HG03354 (cell line): ENCODE results near the gene CAMK2B.
A peak's percentile ranks its signal among the peaks of the same experiment; 100 is the strongest.

ENCODE experiments used
- ATAC-seq: cut with Tn5 transposase; IDR thresholded peaks from one replicate; pipeline ENCODE4 v1.9.1; 2021; ENCODE audit warnings: mild to moderate bottlenecking; ENCODE audit not compliant: unreplicated experiment, poor library complexity, severe bottlenecking

CAMK2B gene

DNA sequence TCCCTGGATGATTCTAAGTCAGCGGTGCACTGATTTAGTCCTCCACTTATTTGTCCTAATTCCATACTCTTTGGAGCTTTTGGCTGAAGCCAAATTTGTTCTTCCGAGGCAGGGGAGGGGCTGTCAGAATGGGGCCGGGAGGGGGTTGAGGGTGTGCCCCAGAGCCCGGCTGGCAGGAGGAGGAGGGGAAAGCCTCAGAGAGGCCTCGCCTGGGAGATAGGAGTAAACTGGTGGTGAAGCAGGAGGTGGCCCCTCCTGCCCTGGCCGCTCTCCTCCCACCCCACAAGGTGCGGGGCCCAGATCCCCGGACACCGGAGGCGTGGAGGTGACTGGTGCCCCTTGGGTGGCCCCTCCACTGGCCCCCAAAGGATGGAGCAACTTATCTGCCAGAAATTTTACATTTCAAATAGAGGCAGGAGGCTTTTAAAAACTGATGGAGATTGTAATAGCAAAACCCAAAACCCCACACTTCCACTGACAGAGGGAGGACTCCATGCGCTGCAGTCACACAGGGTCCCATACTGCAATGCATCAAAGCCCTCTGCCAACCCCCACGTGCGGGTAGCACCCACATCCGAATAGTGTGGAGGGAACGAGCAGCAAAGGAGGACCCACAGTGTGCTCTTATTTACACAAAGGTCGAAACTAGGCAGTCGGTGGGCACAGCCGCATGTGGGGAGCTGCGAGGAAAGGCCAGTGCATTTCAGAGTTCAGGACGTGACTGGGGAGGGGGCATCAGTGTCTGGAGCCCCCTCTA lies 61.9 kb downstream of the CAMK2B start:
- ATAC-seq, result no peak

DNA sequence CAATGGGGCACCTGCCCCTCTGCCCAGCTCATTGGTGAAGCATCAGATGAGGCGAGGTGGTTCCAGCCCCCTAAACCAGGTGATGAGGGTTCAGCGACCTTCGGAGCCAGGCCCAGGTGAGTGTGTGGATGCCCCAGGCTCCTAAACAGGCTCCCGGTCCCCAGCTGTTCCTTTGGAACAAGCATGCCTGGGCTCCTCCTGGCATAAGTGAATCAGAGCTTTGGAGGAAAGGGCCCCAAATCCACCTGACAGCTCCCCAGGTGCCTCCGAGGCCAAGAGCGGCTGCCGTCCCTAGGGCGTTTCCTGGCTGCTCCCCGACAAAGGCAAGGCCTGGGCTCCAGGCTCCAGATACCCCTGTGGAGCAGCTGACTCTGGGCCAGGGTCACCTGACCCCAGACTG lies 63.4 kb downstream of the CAMK2B start:
- ATAC-seq, result no peak

DNA sequence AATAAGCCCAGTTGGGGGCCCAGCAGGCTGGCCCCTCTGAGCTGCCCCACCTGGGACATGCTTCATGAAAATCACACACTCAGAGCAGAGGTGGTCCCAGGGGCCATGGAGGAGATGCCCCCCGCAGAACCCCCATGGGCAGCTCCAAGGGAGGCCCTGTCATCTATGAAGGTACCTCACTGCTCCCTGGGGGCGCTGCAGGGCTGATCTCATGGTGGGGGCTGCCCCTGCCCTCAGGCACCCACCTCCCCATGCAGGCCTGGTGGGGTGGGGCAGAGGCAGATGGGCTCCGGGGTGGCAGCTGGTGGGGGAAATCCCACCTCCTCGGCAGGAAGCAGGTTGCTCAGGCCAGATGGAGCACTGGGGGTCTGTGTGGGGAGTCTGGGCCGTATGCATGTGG lies 64.2 kb downstream of the CAMK2B start:
- no peak for ATAC-seq

DNA sequence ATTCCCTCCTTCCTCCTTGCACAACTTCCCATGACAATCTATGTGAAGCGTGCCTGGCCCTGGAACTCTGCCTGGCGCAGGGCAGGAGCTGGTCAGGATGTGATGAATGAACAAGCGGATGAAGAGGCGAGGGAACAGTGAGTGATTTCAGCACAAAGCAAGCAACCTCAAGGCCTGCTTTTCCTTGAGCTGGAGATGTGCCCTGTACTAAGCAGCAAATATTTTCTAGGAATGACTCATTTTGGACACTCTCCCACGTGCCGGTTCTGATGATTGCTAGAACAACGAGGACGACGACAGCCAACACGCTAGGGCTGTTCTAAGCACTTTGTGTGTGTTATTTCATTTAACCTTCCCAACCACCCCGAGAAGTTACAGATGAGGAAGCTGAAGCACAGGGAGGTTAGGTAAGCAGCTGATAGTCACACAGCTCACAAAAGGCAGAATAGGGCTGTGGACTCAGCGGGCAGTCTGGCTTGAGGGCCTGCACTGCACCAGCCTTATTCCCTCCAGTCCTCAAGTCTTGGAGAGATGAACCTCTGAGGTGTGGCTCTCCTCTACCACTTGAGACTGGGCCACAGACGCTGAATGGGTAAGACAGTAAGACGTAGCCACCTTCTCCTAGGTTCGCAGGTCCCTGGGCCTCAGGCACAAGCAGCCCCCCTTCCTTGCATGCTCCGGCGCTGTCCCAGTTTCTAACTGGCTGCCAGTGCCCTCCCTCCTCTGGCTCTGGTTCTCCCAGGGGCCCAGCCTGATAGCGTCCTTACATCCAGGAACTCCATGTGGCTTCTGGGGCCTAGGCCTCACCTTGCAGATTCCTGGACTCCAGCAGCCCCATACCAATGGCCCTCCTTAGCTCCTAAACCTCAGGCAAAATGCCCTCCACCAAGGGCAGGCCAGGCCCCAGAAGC lies 65.6 kb downstream of the CAMK2B start:
- ATAC-seq, result no peak

DNA sequence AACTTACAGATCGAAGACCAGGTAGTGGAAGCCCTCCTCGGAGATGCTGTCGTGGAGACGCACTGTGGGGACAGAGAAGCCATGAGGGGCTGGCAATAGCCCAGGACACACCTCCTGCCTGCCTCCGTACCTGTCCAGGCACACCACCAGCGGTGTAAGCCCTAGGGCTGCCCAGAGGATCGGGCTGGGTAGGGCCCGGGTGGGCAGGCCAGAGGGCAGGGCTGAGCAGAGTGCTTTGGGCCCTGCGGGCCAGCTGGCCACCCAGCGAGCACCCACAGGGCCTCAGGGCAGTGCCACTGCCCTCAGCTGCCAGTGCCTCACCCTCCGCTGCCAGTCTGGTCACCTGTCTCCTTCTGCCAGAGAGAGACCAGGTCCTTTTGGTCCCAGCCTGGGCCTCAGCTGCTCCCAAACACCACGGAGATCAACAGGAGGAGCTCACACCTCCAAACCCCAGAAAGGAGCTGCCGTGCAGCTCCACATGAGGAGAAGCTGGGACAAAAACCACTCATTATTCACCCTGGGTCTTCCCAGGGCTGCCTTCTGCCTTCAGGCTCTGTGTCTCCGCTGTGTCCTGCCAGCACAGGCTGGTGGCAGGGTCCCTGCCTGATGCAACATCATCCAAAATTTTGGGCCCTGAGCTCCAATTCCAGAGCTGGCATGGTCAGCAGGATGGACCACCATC lies 66.4 kb downstream of the CAMK2B start:
- ATAC-seq, result no peak

DNA sequence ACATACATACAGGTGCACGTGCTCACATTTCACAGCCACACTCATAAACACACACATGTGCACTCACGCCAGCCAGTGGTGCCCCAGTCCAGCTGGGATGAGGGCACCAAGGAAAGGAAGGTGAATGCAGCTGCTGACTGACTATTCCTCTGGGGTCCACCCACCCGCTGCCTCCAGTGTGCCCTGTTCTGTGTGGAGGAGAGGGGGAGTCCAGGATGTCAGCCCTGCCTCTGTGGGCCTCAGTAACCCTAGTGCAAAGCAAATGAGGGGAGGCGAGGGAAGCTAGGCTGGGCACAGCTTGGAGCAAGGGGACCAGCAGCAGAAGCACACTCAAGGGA lies 67.0 kb downstream of the CAMK2B start:
- no peak for ATAC-seq

DNA sequence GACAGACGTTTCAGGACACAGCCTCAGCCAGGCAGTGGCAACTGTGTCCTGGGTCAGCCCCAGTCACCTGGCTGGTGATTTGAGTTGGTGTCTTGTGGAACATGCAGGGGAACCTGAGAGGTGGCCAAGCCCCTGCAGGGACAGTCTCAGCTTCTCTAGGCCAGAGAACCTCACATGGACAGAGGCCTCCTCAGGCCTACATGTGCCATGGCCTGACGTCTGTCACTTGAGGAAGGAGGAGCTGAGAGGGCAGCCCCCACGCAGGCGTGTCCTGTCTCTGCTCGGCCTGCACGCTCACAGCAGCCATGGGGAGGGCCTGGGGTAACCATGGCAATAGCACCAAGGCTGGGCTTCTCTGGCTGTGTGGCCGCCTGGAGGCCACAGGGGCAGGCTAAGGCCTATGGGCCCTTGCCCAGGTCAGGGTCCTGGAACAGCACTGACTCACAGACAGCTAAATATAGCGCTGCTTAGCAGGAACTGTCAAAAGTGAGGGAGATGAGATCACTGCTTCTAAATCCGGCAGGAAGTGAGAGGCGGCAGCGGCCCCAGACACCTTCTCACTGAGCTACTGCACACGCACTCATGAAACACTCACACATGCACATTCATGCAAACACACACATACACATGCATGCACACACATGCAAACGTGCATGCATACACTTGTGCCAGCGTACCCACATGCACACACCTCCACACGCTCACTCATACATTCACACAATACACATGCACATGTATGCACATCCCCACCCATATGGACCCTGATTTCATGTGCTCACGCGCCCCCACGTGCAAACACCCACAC lies 67.6 kb downstream of the CAMK2B start:
- peak; percentile 86 for ATAC-seq

DNA sequence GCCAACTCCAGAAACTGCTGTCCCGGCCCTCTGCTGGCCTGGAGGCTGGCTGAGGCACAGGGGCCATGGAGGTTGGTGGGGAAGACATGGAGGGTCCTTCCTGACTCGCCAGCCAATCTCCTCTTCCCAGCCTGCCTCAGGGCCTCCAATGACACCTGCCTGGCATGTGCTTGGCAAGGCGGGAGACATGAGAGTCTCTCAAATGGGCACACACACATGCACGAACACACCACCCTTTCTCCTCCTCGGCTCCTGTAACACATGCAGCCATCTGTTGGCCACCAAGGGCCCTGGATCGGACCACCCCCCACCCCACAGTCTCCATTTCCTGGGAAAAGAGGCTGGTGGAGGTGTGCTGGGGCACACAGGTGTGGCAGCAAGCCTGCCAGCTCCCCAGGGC lies 68.2 kb downstream of the CAMK2B start:
- ATAC-seq, result no peak

DNA sequence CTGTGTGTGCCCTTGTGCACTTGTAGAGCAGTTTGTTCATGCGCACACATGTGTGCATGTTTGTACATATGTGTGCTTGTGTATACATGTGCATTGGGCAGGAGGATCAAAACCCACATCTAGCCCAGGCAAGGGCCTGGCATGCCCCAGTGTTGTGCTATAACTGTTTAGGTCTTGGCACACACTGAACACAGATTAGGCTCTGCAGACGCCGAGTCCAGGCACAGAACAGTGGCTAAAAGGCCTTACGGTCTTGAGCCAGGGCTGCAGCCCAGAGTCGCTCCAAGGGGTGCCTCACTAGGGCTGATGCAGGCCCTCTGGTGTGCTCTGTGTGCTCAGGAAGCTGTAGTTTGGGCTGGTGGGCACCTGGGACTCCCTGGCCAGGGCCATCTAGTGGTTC lies 68.9 kb downstream of the CAMK2B start:
- no peak for ATAC-seq

DNA sequence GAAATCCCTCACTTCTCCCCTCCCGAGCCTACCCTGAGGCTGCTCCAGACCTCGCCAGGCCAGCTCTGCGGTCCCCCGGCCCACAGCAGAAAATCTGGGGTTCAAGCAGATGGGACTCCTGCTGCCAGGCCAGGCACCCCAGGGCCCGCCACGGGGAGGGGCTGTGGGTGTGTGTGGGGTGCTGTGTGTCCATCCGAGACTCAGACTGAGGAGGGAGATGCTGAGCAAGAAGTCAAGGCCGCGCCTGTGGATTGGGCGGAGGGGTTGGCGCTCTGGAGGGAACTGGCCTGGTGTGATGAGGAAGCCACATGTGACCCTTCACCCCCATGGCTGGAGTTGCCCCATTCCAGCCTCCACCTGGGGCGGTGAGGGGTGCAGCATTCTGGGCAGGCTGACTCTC lies 73.5 kb downstream of the CAMK2B start:
- no peak for ATAC-seq

DNA sequence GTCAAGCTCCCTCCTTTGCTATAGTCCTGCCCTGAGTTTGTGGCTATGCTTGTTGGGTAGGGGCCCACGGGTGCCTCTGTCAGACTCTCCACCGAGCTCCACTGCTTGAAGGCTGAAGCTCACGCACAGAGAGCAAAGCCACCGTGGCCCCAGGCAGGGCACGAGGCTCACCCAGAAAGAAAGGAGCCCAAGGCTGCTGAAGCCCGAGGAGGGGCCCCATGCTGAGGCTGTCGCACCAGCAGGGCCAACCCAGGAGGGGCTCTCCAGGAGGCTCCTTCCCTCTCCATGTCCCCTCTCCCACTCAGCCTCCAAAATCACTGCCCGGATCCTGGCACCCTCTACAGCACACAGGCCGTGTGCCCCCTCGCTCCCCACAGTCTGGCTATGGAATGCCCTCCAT lies 74.1 kb downstream of the CAMK2B start:
- ATAC-seq, result no peak

DNA sequence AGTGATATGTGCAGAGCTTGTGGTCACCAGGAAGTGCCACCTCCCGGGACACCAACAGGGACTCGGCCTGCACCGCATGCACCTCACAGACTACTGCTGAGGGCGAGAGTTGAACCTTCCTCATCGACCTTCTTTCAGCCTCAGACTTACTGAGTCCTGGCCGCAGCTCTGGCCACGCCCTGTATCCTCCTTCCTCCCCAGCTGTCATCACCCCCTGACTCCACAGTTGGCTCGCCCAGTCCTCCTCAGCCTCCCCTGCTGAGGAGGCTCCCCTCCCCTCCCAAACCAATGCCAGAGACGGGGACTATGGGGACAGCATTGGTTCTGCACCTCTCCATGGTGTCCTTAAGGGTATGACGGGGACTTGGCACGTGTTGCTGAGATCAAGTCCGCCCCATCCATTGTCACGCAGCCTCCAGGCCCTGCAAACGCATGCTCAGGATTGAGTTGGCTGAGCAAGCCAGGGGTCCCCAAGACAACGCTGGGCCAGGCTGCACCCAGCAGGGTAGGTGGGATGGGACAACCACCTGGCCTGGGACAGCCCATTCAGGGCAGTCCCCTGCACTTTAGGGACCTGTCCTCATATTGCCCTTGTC lies 75.7 kb downstream of the CAMK2B start:
- no peak for ATAC-seq

DNA sequence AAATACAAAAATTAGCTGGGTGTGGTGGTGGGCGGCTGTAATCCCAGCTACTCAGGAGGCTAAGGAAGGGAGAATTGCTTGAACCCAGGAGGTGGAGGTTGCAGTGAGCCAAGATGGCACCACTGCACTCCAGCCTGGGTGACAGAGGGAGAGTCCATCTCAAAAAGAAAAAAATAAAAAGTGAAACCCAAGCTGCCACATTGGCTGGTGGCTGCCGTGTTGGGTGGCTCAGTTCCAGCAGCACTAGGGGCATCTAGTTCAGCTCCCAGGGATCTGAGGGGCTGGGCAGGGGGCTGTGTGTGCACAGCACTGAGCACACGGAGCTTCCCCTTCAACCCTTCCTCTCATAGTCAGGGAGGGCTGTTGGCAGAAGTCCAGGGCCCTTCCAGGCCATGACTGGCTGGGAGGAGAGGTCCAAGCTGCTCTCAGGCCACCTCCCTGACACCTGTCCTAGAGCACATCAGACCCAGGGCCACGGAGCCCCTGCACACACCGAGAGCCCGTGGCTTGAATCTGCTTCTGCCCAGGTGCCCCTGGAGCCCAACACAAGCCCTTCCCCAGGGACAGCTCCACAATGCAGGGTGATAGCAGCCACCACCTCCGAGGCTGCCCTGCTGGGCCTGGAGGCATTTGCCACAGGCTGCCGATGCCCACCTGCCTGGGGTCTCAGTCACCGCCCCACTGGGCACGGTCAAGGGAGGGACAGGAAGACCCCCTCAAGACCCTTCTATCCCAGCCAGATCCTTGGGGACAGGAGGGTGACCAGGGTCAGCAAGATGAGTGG lies 77.3 kb downstream of the CAMK2B start:
- no peak for ATAC-seq

DNA sequence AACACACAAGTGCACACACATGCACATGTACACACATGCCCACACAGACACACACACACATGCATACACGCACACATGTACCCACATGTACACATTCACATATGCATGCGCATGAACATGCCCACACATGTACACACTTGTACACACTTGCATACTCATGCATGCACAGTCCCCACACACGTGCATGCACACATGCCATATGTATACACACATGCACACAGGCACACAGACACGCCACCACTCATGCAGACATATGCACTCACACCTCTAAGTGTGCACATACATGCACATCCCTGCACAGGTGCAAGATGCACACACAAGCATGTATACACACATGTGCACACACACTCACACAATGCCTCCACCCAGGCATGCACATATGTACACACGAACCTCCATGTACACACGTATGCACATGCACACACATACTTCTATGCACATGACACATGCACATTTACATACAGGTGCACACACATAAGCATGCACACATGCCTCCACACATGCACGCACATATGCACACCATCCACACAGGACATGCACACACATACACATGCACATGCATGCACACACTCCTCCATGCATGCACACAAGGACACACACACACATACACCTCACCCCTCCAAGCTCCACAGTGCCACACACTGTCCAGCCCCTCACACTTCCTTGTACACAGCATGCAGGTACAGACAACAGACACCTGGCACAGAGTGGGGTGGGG lies 78.8 kb downstream of the CAMK2B start:
- no peak for ATAC-seq

DNA sequence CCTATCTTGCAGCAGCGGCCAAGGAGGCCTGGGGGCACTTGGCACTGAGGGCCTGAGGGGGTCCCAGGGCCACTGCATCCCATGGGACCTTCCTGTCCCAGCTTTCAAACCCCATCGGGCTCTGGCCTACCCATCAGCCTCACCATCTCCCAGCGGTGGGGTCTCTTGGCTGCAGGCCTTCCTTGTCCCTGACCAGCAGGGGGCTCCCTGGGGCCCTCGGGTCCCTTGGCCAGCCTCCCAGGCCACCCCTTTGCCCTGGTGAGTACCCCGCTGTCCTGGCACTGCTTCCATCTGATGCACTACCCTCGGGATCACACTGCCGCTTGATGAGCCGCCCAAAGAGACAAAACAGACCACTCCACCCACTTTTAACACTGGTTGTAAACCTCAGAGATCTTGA lies 81.1 kb downstream of the CAMK2B start:
- no peak for ATAC-seq

DNA sequence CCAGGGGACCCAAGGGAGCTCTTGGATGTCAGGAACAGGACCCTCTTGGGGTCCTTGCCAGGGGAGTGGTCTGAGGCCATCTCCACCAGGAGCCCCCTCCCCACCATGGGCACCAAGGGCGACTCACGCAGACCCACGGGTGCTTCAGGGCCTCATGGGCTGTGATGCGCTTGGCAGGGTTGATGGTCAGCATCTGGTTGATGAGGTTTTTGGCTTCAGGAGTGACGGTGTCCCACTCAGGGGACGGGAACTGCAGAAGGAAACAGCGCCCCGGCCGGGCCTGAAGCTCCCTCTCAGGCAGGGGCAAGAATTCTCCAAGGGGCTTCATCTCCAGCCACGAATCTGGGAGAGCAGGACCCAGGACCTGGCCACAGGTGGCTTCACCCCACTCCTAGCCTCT lies 83.3 kb downstream of the CAMK2B start:
- ATAC-seq, result no peak

DNA sequence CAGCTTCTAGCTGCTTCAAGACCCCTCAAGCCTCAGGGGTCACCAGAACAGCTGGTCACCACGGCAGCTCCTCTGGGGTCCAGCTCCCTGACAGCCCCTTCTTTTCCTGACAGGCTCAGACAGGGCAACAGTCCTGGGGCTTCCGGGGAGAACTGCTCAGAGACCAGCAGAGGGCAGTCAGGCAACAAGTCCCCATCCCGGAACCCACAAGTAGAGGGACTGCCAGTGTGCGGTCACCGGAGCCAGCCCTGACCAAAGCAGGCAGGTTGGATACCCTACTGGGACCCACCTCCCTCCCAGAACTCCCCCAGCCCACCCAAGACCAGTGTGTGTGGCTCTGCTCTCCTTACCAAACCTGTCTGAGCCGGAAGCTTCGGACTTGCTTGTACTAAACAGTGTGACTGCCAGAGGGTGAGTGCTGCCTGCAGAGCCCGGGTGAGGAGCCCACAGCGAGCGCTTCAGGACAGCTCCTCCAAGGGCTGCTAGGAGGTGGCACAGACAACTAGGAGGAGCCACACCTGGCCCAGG lies 84.3 kb downstream of the CAMK2B start:
- ATAC-seq, result peak; percentile 76

DNA sequence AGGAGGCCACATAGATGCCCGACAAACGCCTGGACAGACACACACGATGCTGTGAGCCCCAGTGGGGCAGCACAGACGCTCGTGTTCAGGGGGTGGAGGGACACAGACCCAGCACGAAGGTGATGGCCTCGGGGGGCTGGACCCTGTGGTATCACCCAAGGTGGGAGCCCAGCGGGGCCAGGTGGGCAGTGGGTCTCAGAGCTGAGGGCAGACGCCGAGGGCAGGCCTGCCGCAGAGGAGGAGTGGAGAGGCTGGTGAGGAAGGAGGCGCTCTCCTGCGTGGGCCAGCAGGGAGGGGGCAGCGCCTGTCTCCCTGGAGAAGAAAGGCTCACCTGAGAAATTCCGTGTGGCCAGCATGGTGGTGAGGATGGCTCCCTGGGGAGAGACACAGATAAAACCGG lies 85.0 kb downstream of the CAMK2B start:
- no peak for ATAC-seq
